GM08714 (cell line): ENCODE data around the gene LUZP2.

Experiments used
- H3K4me3 ChIP-seq: fragments of 200-500 bp; sonication (Bioruptor generic); 2 replicates; pipeline ENCODE4 v1.5.1; 2014; ENCODE audit warnings: mild to moderate bottlenecking, low read length, inconsistent platforms
- ZNF274 ChIP-seq: IDR thresholded peaks from 2 replicates; pipeline ENCODE4 v1.6.1; 2012; ENCODE audit warnings: mild to moderate bottlenecking, low read depth, low read length

The LUZP2 gene

DNA sequence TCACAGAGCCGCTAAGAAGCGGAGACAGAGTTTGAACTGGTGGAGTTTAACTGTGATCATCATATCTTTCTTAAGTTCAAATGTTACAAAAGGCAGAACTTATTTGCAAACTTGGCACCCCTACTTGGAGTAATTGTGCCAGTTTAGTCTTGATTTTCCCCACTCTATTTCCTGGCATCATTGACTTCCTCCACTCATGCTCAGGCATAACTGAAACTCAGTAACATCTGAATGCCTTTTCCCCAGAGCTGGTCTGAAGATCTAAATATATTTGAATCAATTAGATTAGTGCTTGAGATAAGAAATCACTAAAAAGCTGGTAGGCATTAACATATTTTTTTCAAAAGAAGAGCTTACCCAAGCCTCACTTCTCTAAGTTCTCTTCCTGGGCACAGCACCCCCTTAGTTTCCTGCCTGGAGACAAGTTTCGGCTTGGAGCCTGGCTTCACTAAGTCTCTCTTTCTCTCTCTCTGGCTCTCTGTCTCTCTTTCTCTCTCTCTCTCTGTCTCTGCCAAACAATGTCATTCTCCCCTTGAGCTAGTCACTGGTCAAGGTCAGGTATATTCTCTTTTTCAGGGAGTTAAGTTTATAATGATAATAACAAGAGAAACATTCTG is 190.8 kb downstream of the LUZP2 start:
- H3K4me3 ChIP-seq = no peak overlapping the region
- no peak for TF ChIP-seq ZNF274

DNA sequence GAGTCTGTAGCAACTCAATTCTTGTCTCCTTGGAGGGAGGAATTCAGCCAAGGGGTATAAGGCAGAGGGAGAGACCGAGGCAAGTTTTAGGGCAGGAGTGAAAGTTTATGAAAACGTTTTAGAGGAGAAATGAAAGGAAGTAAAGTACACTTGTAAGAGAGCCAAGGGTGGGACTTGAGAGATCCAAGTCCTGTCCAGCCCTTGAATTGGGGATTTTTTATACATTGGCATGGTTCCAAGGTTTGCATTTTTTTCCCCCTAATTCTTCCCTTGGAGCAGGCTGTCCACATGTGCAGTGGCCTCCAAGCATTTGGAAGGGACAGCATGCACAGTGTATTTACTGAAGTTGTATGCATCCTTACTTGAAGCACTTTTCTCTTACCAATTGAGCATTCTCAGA is 192.1 kb downstream of the LUZP2 start:
- TF ChIP-seq ZNF274 = no peak
- no peak overlapping the region for H3K4me3 ChIP-seq

DNA sequence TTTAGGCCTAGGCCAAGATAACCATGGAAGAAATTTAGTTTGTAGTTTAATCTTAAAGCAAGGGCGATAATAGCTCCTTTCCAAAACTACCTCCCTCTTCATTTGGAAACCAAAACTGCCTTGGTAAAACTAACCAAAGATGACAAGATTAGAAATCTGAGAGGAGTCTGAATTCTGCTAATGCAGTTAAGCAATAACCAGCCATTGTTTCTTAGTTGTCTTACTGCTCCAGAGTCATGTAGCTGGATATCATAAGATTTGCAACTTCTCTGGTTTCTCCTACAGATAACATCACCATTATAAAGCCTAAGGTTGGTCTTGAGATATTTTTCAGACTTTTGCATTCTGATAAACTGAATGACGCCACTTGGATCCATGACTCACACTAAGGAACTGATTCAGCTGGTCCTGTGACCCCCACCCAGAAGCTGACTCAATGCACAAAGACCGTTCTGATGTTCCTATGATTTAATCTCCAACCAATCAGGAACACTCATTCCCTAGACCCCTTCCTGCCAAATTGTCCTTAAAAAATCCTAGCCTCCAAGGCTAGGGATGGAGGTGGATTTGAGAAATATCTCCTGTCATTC is 200.8 kb downstream of the LUZP2 start:
- H3K4me3 ChIP-seq = no peak overlapping the region
- no peak for TF ChIP-seq ZNF274

DNA sequence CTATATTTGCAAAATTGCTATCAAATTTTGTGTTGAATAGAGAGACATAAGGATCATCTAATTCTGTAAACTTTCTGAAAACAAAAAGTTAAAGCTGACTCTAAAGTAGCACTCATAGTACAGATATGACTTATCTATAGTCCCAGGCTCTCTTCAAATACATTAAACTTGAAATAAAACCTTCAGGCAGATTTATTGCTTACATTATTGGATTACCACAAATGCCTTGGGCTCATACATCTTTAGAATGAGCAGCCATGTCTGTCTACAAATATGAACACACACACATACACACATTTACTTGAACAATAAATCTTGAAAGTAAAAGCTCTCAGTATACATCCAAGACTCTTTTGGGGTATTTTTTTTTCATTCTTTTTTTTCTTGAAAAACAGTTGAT is 207.9 kb downstream of the LUZP2 start:
- TF ChIP-seq ZNF274 = no peak
- no peak overlapping the region for H3K4me3 ChIP-seq

DNA sequence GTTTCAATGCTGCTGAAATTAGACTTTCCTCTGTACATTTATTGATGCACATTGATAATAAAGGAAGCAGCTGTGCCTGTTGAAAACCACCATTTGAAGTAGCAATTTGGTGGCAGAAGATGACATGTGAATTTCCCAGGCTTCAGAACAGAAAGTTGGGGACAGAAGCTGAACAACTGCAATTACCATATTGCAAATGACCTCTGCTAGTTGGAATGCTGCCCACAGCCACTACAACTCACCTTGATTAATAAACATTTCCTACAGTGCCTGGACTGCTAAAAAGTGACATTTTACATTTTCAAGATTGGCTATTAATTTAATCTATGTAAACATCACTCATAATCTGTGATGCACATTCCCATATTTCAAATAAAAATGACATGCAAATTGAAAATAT is 208.6 kb downstream of the LUZP2 start:
- TF ChIP-seq ZNF274 = no peak

DNA sequence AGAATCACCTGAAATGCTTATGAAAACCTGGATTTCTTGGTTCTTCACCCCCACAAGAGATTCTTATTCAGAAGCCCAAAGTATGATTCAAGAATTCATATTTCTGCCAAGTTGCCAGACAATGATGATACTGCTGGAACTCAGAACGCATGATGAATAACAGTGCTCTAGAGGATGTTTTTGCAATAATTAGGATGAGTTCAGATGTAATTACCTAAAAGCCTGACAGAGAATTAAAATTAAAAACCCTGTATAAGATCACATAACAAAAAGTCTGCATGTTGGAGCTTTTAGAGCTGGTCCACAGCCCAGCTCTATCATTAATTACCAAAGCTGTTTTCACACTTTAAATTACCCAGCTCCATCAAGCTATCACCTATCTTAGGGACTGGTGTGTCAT is 211.8 kb downstream of the LUZP2 start:
- no peak overlapping the region for H3K4me3 ChIP-seq
- no peak for TF ChIP-seq ZNF274

More for the DNA sequence above, 208.6 kb downstream of the LUZP2 start:
- H3K4me3 ChIP-seq = no peak overlapping the region

DNA sequence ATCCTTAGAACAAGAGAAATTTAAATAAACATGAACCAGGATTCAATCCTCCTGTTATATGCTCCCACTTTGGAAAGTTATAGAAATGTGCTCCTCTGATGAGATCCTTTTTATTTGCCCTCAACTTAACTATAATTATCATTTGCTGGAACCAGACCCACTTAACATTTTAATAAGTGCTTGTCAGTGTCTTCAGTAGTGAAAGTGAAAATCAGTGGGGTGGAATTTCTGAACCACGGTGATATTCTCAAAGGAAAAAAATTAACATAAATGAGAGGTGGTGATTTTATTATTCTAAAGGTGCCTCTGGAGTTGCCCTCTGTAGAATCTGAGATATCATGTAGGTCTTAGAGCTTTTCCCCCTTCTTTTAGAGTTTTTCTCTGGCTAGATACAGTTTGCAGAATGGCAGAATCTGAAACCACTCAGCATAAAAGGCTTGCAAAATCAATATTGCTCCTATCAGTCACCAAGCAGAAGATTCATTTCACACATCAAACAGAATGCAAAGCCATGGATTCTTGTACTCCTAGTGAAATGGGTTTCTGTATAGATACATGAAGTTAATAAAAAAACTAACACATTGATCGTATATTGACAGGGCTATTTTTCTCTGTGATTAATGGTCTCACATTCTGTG is 213.2 kb downstream of the LUZP2 start:
- TF ChIP-seq ZNF274 = no peak

DNA sequence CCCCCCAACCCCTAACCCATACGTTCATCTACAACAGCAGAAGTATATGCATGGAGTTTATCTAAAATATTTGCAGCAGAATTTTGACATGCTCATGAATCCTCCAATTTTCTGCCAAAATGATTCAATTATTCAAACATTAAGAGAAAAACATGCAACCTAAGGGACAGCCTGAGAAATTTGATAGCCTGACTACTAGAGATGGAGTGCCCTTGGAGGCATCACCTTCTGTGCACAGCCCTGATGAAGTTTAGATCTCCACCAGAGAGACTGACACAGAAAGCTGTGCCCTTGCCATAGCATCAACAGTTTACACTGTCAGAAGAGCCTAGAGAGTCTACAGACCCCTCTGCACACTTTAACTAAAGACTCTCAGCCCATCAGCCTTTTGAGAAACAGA is 217.7 kb downstream of the LUZP2 start:
- H3K4me3 ChIP-seq = no peak overlapping the region
- no peak for TF ChIP-seq ZNF274

More for the DNA sequence above, 213.2 kb downstream of the LUZP2 start:
- no peak overlapping the region for H3K4me3 ChIP-seq

DNA sequence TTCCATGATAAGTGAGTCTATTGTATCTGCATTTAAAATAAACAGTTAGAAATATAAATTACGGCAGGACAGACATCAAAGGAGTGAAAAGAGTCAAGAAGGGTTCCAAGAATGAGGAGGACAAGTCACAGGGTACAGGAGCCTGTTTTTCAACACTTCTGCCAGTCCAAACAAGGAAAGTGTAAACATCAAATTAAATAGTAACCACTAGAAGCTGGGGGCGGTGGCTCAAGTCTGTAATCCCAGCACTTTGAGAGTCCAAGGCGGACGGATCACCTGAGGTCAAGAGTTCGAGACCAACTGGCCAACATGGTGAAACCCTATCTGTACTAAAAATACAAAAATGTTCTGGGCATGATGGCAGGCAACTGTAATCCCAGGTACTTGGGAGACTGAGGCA is 219.6 kb downstream of the LUZP2 start:
- no peak for TF ChIP-seq ZNF274

DNA sequence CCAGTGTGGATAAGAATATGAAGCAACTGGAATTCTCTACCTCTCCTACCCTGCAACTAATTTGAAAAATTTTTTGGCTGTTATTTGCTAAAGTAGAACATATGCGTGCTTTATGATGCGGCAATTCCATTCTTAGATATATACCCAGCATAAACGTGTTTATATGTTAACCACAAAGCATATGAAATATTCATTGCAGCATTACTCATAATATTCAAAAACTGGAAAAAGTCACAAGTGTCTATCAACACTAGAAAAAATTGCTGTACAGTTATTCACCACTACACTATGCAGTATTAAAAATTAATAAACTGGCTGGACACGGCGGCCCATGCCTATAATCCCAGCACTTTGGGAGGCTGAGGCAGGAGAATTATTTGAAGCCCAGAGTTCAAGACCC is 226.4 kb downstream of the LUZP2 start:
- TF ChIP-seq ZNF274 = no peak
- no peak overlapping the region for H3K4me3 ChIP-seq

More for the DNA sequence above, 219.6 kb downstream of the LUZP2 start:
- H3K4me3 ChIP-seq = no peak overlapping the region

DNA sequence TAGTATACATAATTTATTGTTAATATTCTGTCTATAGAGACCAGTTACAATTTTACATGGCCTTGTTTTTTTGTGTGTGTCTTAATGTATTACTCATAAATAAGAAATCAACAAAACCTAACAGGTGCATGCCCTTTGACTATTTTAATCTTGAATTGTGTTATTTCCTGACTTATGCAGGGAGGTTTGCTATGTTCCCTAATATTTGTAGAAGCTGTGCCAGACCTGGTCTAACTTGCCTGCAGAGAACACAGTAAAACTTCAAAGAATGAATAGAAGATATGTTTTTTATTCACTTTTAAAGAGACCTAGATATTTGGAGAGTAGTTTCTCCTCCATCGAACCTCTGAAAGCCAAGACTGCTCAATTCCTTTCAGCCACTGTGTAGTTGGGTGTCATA is 234.7 kb downstream of the LUZP2 start:
- TF ChIP-seq ZNF274 = no peak
- H3K4me3 ChIP-seq = no peak overlapping the region

DNA sequence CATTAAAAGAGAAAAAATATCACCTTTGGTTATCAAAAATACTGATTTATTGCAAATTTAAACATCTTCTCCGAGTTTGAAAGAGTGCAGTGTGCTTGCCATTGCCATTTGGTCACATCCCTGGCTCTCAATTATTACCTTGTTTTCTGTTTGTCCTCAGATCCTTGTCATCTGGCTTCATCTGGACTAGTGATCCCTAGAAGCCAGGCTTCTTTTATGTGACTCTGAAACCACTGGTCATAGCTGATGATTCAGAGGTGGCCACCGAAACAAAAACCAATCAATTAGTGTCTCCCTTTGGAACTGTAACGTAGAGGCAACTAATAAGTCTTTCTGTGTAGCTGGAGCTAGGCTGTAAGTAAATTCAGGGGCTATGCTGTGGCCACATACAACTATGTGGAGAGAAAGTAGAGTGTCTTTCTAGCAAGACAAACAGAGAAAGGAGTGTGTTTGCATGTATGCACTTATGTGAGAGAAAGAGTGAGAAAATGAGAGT is 237.9 kb downstream of the LUZP2 start:
- no peak overlapping the region for H3K4me3 ChIP-seq
- TF ChIP-seq ZNF274 = no peak

DNA sequence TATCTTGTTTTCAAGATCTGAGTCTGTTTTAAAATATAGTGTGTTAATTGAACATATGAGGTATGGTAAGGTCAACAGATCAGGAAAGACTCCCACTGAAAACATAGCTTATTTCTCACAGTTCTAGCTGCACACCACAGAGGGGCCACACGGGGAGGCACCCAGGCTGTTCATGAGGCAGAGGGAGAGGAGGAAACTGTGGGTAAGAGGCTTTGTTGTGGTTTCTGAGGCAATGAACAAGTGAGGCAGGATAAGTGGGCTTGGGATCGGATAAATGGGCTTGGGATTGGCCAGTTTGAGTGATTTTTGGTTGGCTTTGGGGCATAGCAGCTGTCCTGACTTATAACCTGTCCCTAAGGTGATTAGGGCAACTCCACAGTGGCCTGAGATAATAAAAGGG is 242.1 kb downstream of the LUZP2 start:
- no peak for TF ChIP-seq ZNF274
- H3K4me3 ChIP-seq = no peak overlapping the region

DNA sequence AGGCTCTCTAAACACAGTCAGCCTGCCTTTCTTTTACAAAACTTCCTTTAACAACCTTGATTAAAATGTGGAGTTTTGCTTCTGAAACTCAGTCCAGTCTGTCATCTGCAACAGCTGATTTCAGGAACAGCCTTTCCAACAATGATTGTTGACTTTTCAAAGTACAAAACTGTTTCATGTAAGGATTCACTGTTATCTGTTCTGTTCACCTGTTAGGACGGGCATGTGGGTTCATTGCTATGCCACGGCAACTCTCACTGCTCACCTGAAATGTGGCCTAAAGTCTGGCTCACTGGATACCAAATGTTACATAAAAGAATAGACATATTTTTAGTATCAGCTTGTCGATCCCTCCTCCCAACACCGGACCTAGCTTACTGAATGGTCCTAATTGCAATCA is 242.8 kb downstream of the LUZP2 start:
- no peak for TF ChIP-seq ZNF274
- H3K4me3 ChIP-seq = no peak overlapping the region

DNA sequence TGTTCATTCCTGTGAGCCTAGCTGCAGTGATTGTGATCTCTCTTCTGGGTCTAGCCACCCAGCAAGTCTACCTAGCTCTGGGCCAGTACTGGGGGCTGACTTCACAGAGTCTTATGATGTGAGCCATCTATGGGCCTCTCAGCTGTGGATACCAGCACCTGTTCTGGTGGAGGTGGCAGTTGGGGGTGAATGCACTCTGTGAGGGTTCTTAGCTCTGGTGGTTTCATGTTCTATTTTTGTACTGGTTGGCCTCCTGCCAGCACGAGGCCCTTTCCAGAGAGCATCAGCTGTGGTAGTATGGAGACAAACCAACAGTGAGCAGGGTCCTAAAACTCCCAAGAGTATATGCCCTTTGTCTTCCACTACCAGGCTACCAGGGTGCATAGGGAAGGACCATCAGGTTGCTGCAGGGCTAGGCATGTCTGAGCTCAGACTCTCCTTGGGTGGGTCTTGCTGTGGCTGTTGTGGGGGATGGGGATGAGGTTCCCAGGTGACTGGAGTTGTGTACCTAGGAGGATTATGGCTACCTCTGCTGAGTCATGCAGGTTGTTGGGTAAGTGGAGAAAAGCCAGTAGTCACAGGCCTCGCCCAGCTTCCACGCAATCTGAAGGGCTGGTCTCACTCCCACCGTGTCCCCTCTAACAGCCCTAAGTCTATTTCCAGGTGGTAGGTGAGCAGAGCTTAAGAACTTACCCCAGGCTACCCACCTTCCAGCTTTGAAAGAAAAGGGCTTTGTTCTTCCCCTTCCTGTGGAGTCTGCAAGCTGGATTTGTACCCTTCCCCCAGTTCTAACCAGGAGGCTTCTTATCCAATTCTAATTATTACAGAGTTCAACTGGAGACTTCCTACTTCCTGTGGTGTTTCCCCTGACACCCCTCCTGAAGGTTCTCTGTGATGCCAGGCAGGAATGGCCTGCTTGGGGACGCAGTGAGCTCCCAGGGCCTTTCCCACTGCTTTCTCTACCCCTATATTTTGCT is 250.7 kb downstream of the LUZP2 start:
- no peak for TF ChIP-seq ZNF274
- no peak overlapping the region for H3K4me3 ChIP-seq
